Stimulated activated CD8-positive, alpha-beta memory T cell treated with anti-CD3 and anti-CD28 coated beads, Interleukin-4, amount 100 ng/mL, for 4 hours (primary cell): ENCODE data around the gene HDAC7.
"Not testable (repeated sequence)": the region's sequence is repeated elsewhere in the genome, so short reads cannot be mapped to it uniquely, and the experiment has no call there.

Experiments
- DNase-seq, 2 donors: peaks; one replicate each; pipeline ENCODE4 v3.0.0-alpha.2; 2020; ENCODE audit warnings: low read depth in 2 of 2, low spot score in 1 of 2

The HDAC7 gene

GRCh38 chr12:47813511-47814196 is 6.0 kb downstream of the HDAC7 start:
- no peak for DNase-seq

GRCh38 chr12:47812797-47813510 is 6.7 kb downstream of the HDAC7 start:
- peak; percentile 82 to 91 for DNase-seq

GRCh38 chr12:47811581-47812484 is 7.9 kb downstream of the HDAC7 start:
- DNase-seq = no peak

- DNase-seq = no peak
Measured at GRCh38 chr12:47811072-47811396, 8.7 kb downstream of the HDAC7 start.

GRCh38 chr12:47809518-47809917 is 10.2 kb downstream of the HDAC7 start:
- DNase-seq = not testable (repeated sequence)

GRCh38 chr12:47808574-47809365 is 10.9 kb downstream of the HDAC7 start:
- DNase-seq = no peak

- DNase-seq = peak; percentile 48 to 76
Measured at GRCh38 chr12:47808050-47808449, 11.7 kb downstream of the HDAC7 start.

- no peak for DNase-seq
Measured at GRCh38 chr12:47807338-47807737, 12.4 kb downstream of the HDAC7 start.

GRCh38 chr12:47805417-47805816 is 14.3 kb downstream of the HDAC7 start:
- DNase-seq = no peak

GRCh38 chr12:47804171-47804570 is 15.5 kb downstream of the HDAC7 start:
- no peak for DNase-seq

- no peak for DNase-seq
Measured at GRCh38 chr12:47803191-47803875, 16.4 kb downstream of the HDAC7 start.

- no peak for DNase-seq
Measured at GRCh38 chr12:47802312-47802711, 17.4 kb downstream of the HDAC7 start.

GRCh38 chr12:47801904-47802246 is 17.8 kb downstream of the HDAC7 start:
- no peak for DNase-seq

- no peak for DNase-seq
Measured at GRCh38 chr12:47801170-47801903, 18.4 kb downstream of the HDAC7 start.

- DNase-seq = no peak
Measured at GRCh38 chr12:47800582-47800981, 19.1 kb downstream of the HDAC7 start.

GRCh38 chr12:47799357-47799955 is 20.2 kb downstream of the HDAC7 start:
- no peak for DNase-seq

- DNase-seq = no peak
Measured at GRCh38 chr12:47798382-47798948, 21.2 kb downstream of the HDAC7 start.

- DNase-seq = no peak
Measured at GRCh38 chr12:47797441-47797840, 22.3 kb downstream of the HDAC7 start.

GRCh38 chr12:47795814-47796411 is 23.8 kb downstream of the HDAC7 start:
- DNase-seq = no peak
